Aorta (tissue), 5 donors: ENCODE results near the gene DCHS1. TPM values are rescaled to one million over a fixed set of nuclear protein-coding genes. Genes with fewer than 3 reads are reported as not detected.

Experiments used
- ATAC-seq: fragments of 200-7000 bp; cut with Tn5 transposase; one replicate; pipeline ENCODE4 v1.9.1; 2022; ENCODE audit warnings: moderate library complexity; ENCODE audit not compliant: low FRiP score
- DNase-seq, 2 donors: peaks; one replicate each; pipeline ENCODE4 v3.0.0-alpha.2; 2020
- H3K27ac ChIP-seq, 2 donors: one replicate each; pipeline ENCODE4 v1.5.1; 2013; ENCODE audit warnings: low read length in 2 of 2, mild to moderate bottlenecking in 2 of 2, moderate library complexity in 2 of 2, control low read depth in 1 of 2, inconsistent platforms in 1 of 2, low read depth in 1 of 2
- H3K27me3 ChIP-seq, 2 donors: one replicate each; pipeline ENCODE4 v1.6.1; 2013; ENCODE audit warnings: control low read depth in 1 of 2, low read length in 1 of 2, mild to moderate bottlenecking in 1 of 2, moderate library complexity in 1 of 2; ENCODE audit not compliant: insufficient read depth in 2 of 2, control insufficient read depth in 1 of 2
- H3K36me3 ChIP-seq, 2 donors: one replicate each; pipeline ENCODE4 v1.6.1; 2013; ENCODE audit warnings: control low read depth in 1 of 2, low read length in 1 of 2, mild to moderate bottlenecking in 1 of 2; ENCODE audit not compliant: insufficient read depth in 2 of 2, control insufficient read depth in 1 of 2
- H3K4me1 ChIP-seq, 2 donors: one replicate each; pipeline ENCODE4 v1.6.1; 2013; ENCODE audit warnings: low read length in 2 of 2, control low read depth in 1 of 2, mild to moderate bottlenecking in 1 of 2, moderate library complexity in 1 of 2; ENCODE audit not compliant: insufficient read depth in 2 of 2, control insufficient read depth in 1 of 2
- H3K4me3 ChIP-seq, 2 donors: one replicate each; pipeline ENCODE4 v1.5.1; 2013; ENCODE audit warnings: low read length in 2 of 2, control low read depth in 1 of 2, mild to moderate bottlenecking in 1 of 2
- H3K9me3 ChIP-seq: one replicate; pipeline ENCODE4 v1.6.1; 2013; ENCODE audit warnings: mild to moderate bottlenecking, low read length; ENCODE audit not compliant: control insufficient read depth
- WGBS, 2 donors: extraction: QIAGEN DNeasy Blood & Tissue Kit; methylation state at CpG; one replicate each; pipeline ENCODE4 v1.1.7; 2013; 5-methylcytosine and 5-hydroxymethylcytosine counted together
- intact Hi-C, 2 donors: fragments of 100-400 bp; cut with DNase I; formaldehyde crosslinking; loops; one replicate each; pipeline versions ENCODE4 v1.14.2 to v1.15.0; 2022
- polyA plus RNA-seq, 2 donors: library from polyadenylated mRNA; stranded (reverse); fragments of 200-250 nt; gene quantifications; one replicate each; pipeline ENCODE4 v1.2.3, GENCODE V29; 2013
- total RNA-seq, 2 donors: library from RNA; stranded (reverse); fragmentation: NEBNext Ultra II Directional; extraction: Animal tissue kit (Norgen Biotek cat#: 25700); gene quantifications; one replicate each; pipeline ENCODE4 v1.2.1, GENCODE V29; 2021
- donor health status: healthy with polysubstance abuse.
- donor health status: Bipolar disorder and iron deficiency.
- donor health status: DM: no; HTN: no; CAD: no.
- donor health status: DM: no; HTN: no; CAD: no.
- donor health status: DM: yes; HTN: yes; CAD: no.

DCHS1 gene
- total and polyA plus RNA-seq, 4 donors: 1.4 to 64.4 (median 36.6) TPM

DNA sequence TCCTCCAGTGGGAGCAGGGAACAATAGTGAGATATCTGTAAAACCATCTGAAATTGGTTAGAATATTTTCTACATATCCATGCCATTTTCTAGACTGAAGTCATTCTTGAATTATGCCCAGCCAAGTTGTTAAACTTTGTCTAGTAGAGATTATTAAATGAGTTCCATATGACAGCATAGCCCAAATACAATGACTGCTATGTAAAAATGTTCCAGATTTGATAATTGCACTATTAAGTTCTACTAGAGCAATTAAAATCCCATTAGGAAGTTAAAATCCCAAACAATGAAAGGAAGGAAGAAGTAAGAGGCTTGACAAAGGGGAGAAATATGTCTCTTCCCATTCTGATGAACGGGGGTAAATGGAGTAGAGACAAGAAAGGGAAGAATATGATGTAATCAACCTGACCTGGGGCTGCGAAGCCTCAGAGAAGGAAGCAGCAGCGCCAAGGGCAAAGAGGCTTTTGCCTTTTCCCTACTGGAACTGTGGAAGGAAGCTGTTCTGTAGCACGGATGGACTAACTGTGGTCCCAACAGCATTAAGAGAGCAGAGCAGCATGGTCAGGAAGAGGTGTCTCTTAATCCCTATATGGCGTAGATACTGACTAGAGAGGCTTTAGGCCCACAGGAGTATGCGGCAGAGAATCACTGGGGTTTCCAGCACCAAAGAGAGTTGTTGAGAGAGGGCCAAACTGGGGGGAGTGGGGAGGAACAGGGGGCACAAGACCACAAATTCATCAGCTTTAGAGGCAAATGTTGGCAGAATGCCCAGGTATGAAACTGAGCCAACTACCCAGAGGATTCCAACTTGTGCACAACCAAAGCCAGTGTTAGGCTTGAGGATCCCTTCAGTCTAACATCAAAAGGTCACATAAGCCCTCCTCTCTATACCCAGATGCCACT, 78.9 kb downstream of the DCHS1 start:
- no peaks in the 10 kb centered on the region for H3K27me3 ChIP-seq
- intact Hi-C loops: no loop called here
- H3K4me1 ChIP-seq: no peaks in the 10 kb centered on the region
- ATAC-seq (peak; percentile 67), DNase-seq (peak in 1 of 2 donors; percentile 55)
- H3K36me3 ChIP-seq: no peaks in the 10 kb centered on the region
- H3K4me3 ChIP-seq: no peak overlapping the region
- no peaks in the 10 kb centered on the region for H3K9me3 ChIP-seq
- no peak overlapping the region for H3K27ac ChIP-seq
- WGBS, 2 donors: 25 to 34% methylated on average over 6 of the region's 6 CpGs

DNA sequence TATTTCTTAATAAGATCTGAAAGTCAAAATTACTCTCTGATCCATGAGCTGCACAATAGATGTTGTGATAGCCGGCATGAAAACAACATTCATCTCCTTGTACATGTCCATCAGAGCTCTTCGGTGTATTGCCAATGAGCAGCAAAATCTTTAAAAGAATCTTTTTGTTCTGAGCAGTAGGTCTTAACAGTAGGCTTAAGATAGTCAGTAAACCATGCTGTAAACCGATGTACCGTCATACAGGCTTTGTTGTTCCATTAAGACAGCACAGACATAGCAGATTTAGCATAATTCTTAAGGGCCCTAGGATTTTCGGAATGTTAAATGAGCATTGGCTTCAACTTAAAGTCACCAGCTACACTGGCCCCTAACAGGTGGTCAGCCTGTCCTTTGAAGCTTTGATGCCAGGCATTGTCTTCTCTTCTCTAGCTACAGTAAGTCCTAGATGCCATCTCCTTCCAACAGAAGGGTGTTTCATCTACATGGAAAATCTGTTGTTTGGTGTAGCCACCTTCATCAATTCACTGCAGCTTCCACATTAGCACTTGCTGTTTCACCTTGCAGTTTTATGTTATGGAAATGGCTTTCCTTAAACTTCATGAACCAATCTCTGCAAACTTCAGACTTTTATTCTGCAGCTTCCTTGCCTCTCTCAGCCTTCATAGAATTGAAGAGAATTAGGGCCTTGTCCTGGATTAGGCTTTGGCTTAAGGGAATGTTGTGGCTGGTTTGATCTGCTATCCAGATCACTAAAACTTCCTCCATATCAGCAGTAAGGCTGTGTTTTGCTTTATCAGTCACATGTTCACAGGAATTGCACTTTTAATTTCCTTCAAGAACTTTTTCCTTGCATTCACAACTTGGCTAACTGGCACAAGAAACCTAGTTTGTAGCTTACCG, 80.5 kb downstream of the DCHS1 start:
- intact Hi-C loops: no loop called here
- DNase-seq (no peak), ATAC-seq (no peak)
- H3K36me3 ChIP-seq: no peaks in the 10 kb centered on the region
- no peak overlapping the region for H3K4me3 ChIP-seq
- 89 to 92% methylated on average over 6 of the region's 6 CpGs for WGBS, 2 donors
- no peaks in the 10 kb centered on the region for H3K4me1 ChIP-seq
- H3K9me3 ChIP-seq: no peaks in the 10 kb centered on the region
- H3K27ac ChIP-seq: no peak overlapping the region
- H3K27me3 ChIP-seq: no peaks in the 10 kb centered on the region

DNA sequence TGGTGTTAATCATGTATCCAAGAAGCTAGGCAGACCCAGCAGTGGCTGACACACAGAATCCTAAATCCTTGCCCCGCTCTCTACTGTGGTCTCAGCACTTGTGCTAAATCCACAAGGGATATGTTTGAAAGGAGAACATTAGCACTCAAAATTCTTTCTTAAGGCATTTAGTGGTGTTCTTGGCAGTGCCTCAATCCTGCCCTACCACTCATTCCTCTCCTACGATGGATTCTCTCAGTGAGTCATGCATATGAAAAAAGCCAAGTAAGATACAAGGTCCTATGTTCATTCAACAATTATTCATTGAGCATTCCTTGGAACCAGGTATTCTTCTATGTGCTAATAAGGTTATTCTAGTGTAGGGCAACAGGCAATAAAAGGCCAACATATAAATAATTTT, 83.4 kb downstream of the DCHS1 start:
- Histone ChIP-seq H3K4me3 (no peak overlapping the region), H3K27me3 (no peaks in the 10 kb centered on the region), H3K4me1 (no peaks in the 10 kb centered on the region), H3K27ac (no peak overlapping the region), H3K36me3 (no peaks in the 10 kb centered on the region), H3K9me3 (no peaks in the 10 kb centered on the region)
- intact Hi-C loops: no loop called here
- ATAC-seq (no peak), DNase-seq (no peak)
- 32% methylated on average over 2 of the region's 2 CpGs for WGBS, 2 donors

DNA sequence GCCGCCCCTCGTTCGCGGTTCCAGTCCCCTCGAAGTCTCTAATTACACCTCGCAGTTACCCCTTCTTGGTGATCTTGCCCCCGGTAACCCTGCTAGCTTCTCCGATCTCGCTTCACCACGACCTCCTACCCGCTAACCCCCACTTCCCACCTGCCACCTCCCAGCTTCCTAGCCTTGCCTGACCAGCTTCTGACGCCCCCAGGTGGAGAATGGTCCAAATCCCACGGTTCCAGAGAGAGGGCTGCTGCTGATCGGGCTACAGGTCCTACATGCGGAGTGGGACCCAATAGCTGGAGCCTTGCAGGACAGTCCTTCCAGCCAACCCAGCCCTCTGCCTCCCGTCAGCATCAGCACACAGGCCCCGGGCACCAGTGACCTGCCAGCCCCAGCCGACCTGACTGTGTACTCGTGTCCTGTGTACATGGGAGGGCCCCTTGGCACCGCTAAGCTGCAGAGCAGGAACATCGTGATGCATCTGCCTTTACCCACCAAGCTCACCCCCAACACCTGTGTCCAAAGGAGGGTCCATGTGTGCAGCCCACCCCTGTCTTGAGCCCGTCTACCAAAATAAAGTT, 84.1 kb downstream of the DCHS1 start:
- intact Hi-C loops: no loop called here
- WGBS, 2 donors: 68 to 78% methylated on average over 22 of the region's 22 CpGs
- Histone ChIP-seq H3K27ac (no peak overlapping the region), H3K4me1 (no peaks in the 10 kb centered on the region), H3K27me3 (no peaks in the 10 kb centered on the region), H3K9me3 (no peaks in the 10 kb centered on the region), H3K36me3 (no peaks in the 10 kb centered on the region), H3K4me3 (no peak overlapping the region)
- DNase-seq (peak in 1 of 2 donors; percentile 69), ATAC-seq (no peak)

Other genes starting within 250 kb of the DCHS1 start
- 10 to 100 TPM; 50.8 to 62.2 TPM for gene APBB1, start 236.7 kb downstream of the DCHS1 start, total RNA-seq
- gene APBB1, start 236.7 kb downstream of the DCHS1 start, polyA plus RNA-seq: 100 to 1,000 TPM in 1 of 2 donors, 10 to 100 TPM in 1; 25.8 to 121 TPM
- 1 to 10 TPM; 3.0 to 6.0 TPM for gene HPX, start 214.8 kb downstream of the DCHS1 start, total RNA-seq
- gene HPX, start 214.8 kb downstream of the DCHS1 start, polyA plus RNA-seq: 1 to 10 TPM in 1 of 2 donors, under 1 TPM in 1; 0.50 to 1.1 TPM
- 10 to 100 TPM; 28.6 to 35.5 TPM for gene TRIM3, start 181.9 kb downstream of the DCHS1 start, total RNA-seq
- 10 to 100 TPM; 23.5 to 44.9 TPM for gene TRIM3, start 181.9 kb downstream of the DCHS1 start, polyA plus RNA-seq
- 10 to 100 TPM; 40.8 to 46.0 TPM for gene ARFIP2, start 174.5 kb downstream of the DCHS1 start, total RNA-seq
- gene ARFIP2, start 174.5 kb downstream of the DCHS1 start, polyA plus RNA-seq: 10 to 100 TPM; 14.9 to 56.1 TPM
- 10 to 100 TPM; 31.1 to 37.3 TPM for gene TIMM10B, start 174.3 kb downstream of the DCHS1 start, total RNA-seq
- 10 to 100 TPM; 21.0 to 39.1 TPM for gene TIMM10B, start 174.3 kb downstream of the DCHS1 start, polyA plus RNA-seq
- 10 to 100 TPM; 24.1 to 28.1 TPM for gene DNHD1, start 158.5 kb downstream of the DCHS1 start, total RNA-seq
- 10 to 100 TPM in 1 of 2 donors, 1 to 10 TPM in 1; 1.9 to 20.5 TPM for gene DNHD1, start 158.5 kb downstream of the DCHS1 start, polyA plus RNA-seq
- gene RRP8, start 52.2 kb downstream of the DCHS1 start, total RNA-seq: 10 to 100 TPM; 18.8 to 22.2 TPM
- 10 to 100 TPM in 1 of 2 donors, 1 to 10 TPM in 1; 3.4 to 37.3 TPM for gene RRP8, start 52.2 kb downstream of the DCHS1 start, polyA plus RNA-seq
- gene ILK, start 52.0 kb downstream of the DCHS1 start, total RNA-seq: 100 to 1,000 TPM; 336 to 562 TPM
- 100 to 1,000 TPM; 287 to 526 TPM for gene ILK, start 52.0 kb downstream of the DCHS1 start, polyA plus RNA-seq
- gene TAF10, start 43.6 kb downstream of the DCHS1 start, total RNA-seq: 100 to 1,000 TPM in 1 of 2 donors, 10 to 100 TPM in 1; 79.2 to 108 TPM
- gene TAF10, start 43.6 kb downstream of the DCHS1 start, polyA plus RNA-seq: 100 to 1,000 TPM in 1 of 2 donors, 10 to 100 TPM in 1; 55.0 to 119 TPM
- gene TPP1, start 36.4 kb downstream of the DCHS1 start, total RNA-seq: 100 to 1,000 TPM in 1 of 2 donors, 10 to 100 TPM in 1; 79.5 to 125 TPM
- 10 to 100 TPM; 26.8 to 38.0 TPM for gene TPP1, start 36.4 kb downstream of the DCHS1 start, polyA plus RNA-seq
- gene MRPL17, start 27.5 kb upstream of the DCHS1 start, total RNA-seq: 10 to 100 TPM; 27.5 to 30.1 TPM
- 10 to 100 TPM; 19.3 to 22.8 TPM for gene MRPL17, start 27.5 kb upstream of the DCHS1 start, polyA plus RNA-seq
- gene OR2AG2, start 116.2 kb upstream of the DCHS1 start, total RNA-seq: under 1 TPM in 1 of 2 donors, not detected in 1; 0.10 TPM
- gene OR2AG2, start 116.2 kb upstream of the DCHS1 start, polyA plus RNA-seq: not detected
- gene OR2AG1, start 127.2 kb upstream of the DCHS1 start, total RNA-seq: not detected
- not detected for gene OR2AG1, start 127.2 kb upstream of the DCHS1 start, polyA plus RNA-seq
- gene OR6A2, start 143.9 kb upstream of the DCHS1 start, total RNA-seq: under 1 TPM in 1 of 2 donors, not detected in 1; 0.26 TPM
- gene OR6A2, start 143.9 kb upstream of the DCHS1 start, polyA plus RNA-seq: not detected
- gene OR10A5, start 189.9 kb upstream of the DCHS1 start, total RNA-seq: not detected
- not detected for gene OR10A5, start 189.9 kb upstream of the DCHS1 start, polyA plus RNA-seq
- gene OR10A2, start 207.2 kb upstream of the DCHS1 start, total RNA-seq: not detected
- gene OR10A2, start 207.2 kb upstream of the DCHS1 start, polyA plus RNA-seq: under 1 TPM in 1 of 2 donors, not detected in 1; 0.13 TPM
- gene OR10A4, start 220.8 kb upstream of the DCHS1 start, total RNA-seq: not detected
- not detected for gene OR10A4, start 220.8 kb upstream of the DCHS1 start, polyA plus RNA-seq
- gene OR2D2, start 236.7 kb upstream of the DCHS1 start, total RNA-seq: not detected
- not detected for gene OR2D2, start 236.7 kb upstream of the DCHS1 start, polyA plus RNA-seq